ENCODE results near the gene MYADML2.
A peak's percentile ranks its signal among the peaks of the same experiment; 100 is the strongest.
"Not testable (repeated sequence)": the region's sequence is repeated elsewhere in the genome, so short reads cannot be mapped to it uniquely, and the experiment has no call there.

Gene MYADML2

GRCh38 chr17:81926451-81927151, 20.4 kb downstream of the MYADML2 start:
- no peak for DNase-seq (ENCODE audit: low read depth in 2 of 3, low spot score in 2 of 3)

- no peak for DNase-seq (ENCODE audit: low read depth in 2 of 3, low spot score in 2 of 3)
Measured at GRCh38 chr17:81925860-81926450, 21.1 kb downstream of the MYADML2 start.

GRCh38 chr17:81924557-81925532, 22.2 kb downstream of the MYADML2 start:
- DNase-seq (ENCODE audit: low read depth in 2 of 3, low spot score in 2 of 3) = no peak

GRCh38 chr17:81923302-81924260, 23.5 kb downstream of the MYADML2 start:
- no peak for DNase-seq (ENCODE audit: low read depth in 2 of 3, low spot score in 2 of 3)

GRCh38 chr17:81922566-81923301, 24.3 kb downstream of the MYADML2 start:
- DNase-seq (ENCODE audit: low read depth in 2 of 3, low spot score in 2 of 3) = no peak

- DNase-seq (ENCODE audit: low read depth in 2 of 3, low spot score in 2 of 3) = no peak
Measured at GRCh38 chr17:81921996-81922565, 25.0 kb downstream of the MYADML2 start.

- DNase-seq (ENCODE audit: low read depth in 2 of 3, low spot score in 2 of 3) = no peak
Measured at GRCh38 chr17:81921537-81921862, 25.5 kb downstream of the MYADML2 start.

- DNase-seq (ENCODE audit: low read depth in 2 of 3, low spot score in 2 of 3) = no peak
Measured at GRCh38 chr17:81920612-81921536, 26.2 kb downstream of the MYADML2 start.

- DNase-seq (ENCODE audit: low read depth in 2 of 3, low spot score in 2 of 3) = no peak
Measured at GRCh38 chr17:81918832-81919545, 28.0 kb downstream of the MYADML2 start.

- not testable (repeated sequence) for DNase-seq (ENCODE audit: low read depth in 2 of 3, low spot score in 2 of 3)
Measured at GRCh38 chr17:81918333-81918669, 28.7 kb downstream of the MYADML2 start.

GRCh38 chr17:81917565-81918332, 29.3 kb downstream of the MYADML2 start, which contains the start of gene SIRT7:
Gene SIRT7 (minus strand): TSS chr17:81918176. CDS start chr17:81918131, 45 bp downstream.
- peak; percentile 56 to 77 (median 63) for DNase-seq (ENCODE audit: low read depth in 2 of 3, low spot score in 2 of 3)

- no peak for DNase-seq (ENCODE audit: low read depth in 2 of 3, low spot score in 2 of 3)
Measured at GRCh38 chr17:81916234-81917001, 30.6 kb downstream of the MYADML2 start.

- no peak for DNase-seq (ENCODE audit: low read depth in 2 of 3, low spot score in 2 of 3)
Measured at GRCh38 chr17:81915331-81915730, 31.7 kb downstream of the MYADML2 start.

GRCh38 chr17:81914103-81914850, 32.8 kb downstream of the MYADML2 start:
- DNase-seq (ENCODE audit: low read depth in 2 of 3, low spot score in 2 of 3) = no peak

- no peak for DNase-seq (ENCODE audit: low read depth in 2 of 3, low spot score in 2 of 3)
Measured at GRCh38 chr17:81913394-81914102, 33.5 kb downstream of the MYADML2 start.
